ENCODE data around the gene SRC. TPM values are rescaled to one million over a fixed set of nuclear protein-coding genes. Genes with fewer than 3 reads are reported as not detected.
"Not testable (repeated sequence)": the region's sequence is repeated elsewhere in the genome, so short reads cannot be mapped to it uniquely, and the experiment has no call there.

Gene SRC
- total and polyA plus RNA-seq, 2 donors from 2014 or later: 28.5 to 70.0 TPM

DNA sequence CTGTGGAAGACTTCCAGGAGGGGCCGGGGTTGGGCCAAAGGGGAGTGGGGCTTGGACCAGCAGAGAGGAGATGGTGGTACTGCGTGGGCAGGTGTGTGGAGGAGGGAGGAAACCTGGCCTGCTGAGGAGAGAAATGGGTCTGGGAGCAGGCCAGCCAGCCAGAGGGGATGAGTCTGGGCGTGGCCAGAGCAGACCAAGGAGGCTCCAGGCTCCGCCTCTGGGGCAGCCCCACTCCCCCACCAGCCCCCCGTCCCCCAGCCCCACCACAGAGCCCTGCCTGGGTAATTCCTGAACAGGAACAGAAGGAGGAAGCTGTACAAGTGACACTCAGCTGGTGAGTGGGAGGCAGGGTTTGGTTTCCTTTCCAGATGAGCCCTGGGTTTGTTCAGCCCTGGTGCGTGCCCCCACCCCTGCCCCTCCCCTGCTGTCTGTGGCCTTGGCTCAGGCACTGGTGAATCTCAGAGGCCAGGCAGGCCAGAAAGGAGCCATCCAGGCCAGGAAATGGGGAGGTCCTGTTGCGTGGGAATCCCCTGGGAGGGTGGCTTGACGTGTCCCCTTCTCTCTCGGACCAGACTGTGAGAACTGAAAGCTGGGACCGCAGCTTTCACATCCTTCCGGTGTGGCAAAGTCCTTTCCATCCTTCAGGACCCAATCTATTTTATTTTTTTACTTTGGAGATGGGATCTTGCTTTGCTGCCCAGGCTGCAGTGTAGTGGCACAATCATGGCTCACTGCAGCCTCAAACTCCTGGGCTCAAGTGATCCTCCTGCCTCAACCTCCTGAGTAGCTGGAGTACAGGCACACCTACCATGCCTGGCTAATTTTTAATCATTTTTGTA is 9.4 kb upstream of the SRC start:
- TF ChIP-seq, protein P1, sequence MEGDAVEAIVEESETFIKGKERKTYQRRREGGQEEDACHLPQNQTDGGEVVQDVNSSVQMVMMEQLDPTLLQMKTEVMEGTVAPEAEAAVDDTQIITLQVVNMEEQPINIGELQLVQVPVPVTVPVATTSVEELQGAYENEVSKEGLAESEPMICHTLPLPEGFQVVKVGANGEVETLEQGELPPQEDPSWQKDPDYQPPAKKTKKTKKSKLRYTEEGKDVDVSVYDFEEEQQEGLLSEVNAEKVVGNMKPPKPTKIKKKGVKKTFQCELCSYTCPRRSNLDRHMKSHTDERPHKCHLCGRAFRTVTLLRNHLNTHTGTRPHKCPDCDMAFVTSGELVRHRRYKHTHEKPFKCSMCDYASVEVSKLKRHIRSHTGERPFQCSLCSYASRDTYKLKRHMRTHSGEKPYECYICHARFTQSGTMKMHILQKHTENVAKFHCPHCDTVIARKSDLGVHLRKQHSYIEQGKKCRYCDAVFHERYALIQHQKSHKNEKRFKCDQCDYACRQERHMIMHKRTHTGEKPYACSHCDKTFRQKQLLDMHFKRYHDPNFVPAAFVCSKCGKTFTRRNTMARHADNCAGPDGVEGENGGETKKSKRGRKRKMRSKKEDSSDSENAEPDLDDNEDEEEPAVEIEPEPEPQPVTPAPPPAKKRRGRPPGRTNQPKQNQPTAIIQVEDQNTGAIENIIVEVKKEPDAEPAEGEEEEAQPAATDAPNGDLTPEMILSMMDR (IDR thresholded peaks at IDR 0.05; ENCODE audit: borderline replicate concordance, extremely low read depth, insufficient read depth): no peak
- no peak overlapping the region for H3K9ac ChIP-seq (ENCODE audit: low read length in 3 of 3)
- H3K4me1 ChIP-seq (ENCODE audit: control insufficient read depth in 2 of 3, insufficient read depth in 2 of 3, low read depth in 1 of 3, low read length in 3 of 3): no peaks in the 10 kb centered on the region
- H3K4me3 ChIP-seq (ENCODE audit: low read length in 3 of 3): no peak overlapping the region
- intact Hi-C loops (cut with DNase I): no loop called here
- H3K27ac ChIP-seq (ENCODE audit: low read depth in 2 of 2, low read length in 2 of 2): no peak overlapping the region
- no peaks in the 10 kb centered on the region for H3K36me3 ChIP-seq (ENCODE audit: control insufficient read depth in 2 of 3, insufficient read depth in 3 of 3, low read length in 3 of 3)
- no peaks in the 10 kb centered on the region for H3K27me3 ChIP-seq (ENCODE audit: control insufficient read depth, insufficient read depth, low read length)
- H3K9me3 ChIP-seq (ENCODE audit: control insufficient read depth in 2 of 3, insufficient read depth in 1 of 3, low read length in 3 of 3): no peaks in the 10 kb centered on the region
- DNase-seq (peak; percentile 91 to 95 (median 94)), FAIRE-seq (no peak)

DNA sequence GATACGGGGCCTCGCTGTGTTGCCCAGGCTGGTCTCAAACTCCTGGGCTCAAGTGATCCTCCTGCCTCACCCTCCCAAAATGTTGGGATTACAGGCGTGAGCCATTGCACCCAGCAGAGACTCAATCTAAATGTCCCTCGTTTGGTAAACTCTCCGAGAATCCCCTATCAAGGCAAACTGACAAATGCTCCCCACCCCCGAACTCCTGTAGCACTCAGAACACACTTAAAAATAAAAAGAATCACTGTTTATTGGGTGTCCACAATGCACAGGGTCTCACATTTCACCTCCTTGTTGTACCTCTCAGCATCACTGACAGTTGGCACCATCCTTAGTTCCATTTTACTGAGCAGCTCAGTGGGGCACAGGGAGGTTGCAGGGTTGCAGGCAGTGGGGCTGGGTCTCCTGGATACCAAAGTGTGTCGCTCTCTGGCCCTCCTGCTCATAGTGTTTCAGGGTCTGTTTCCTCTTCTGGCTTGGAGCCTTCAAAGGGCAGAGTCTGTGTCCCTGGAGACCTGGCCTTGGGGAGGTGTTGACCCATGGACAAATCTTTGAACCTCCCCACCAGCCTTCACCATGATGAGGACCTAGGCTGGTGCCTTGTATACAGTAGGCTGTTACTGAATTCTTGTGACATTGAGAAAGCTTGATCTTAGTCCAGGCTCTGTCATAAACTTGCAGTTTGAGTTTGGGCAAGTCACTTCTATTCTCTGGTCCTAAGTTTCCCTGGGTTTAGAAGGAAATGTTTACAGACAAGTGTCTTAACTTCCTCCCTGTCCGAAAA is 8.5 kb upstream of the SRC start:
- FAIRE-seq (no peak), DNase-seq (peak in 1 of 5 donors; percentile 36)
- Histone ChIP-seq H3K27ac (ENCODE audit: low read depth in 2 of 2, low read length in 2 of 2) (no peak overlapping the region), H3K27me3 (ENCODE audit: control insufficient read depth, insufficient read depth, low read length) (no peaks in the 10 kb centered on the region), H3K9me3 (ENCODE audit: control insufficient read depth in 2 of 3, insufficient read depth in 1 of 3, low read length in 3 of 3) (no peaks in the 10 kb centered on the region), H3K9ac (ENCODE audit: low read length in 3 of 3) (no peak overlapping the region), H3K36me3 (ENCODE audit: control insufficient read depth in 2 of 3, insufficient read depth in 3 of 3, low read length in 3 of 3) (no peaks in the 10 kb centered on the region), H3K4me3 (ENCODE audit: low read length in 3 of 3) (no peak overlapping the region), H3K4me1 (ENCODE audit: control insufficient read depth in 2 of 3, insufficient read depth in 2 of 3, low read depth in 1 of 3, low read length in 3 of 3) (no peaks in the 10 kb centered on the region)
- intact Hi-C loops (cut with DNase I): no loop called here
- TF ChIP-seq, protein P1 (IDR thresholded peaks at IDR 0.05; ENCODE audit: borderline replicate concordance, extremely low read depth, insufficient read depth): no peak

DNA sequence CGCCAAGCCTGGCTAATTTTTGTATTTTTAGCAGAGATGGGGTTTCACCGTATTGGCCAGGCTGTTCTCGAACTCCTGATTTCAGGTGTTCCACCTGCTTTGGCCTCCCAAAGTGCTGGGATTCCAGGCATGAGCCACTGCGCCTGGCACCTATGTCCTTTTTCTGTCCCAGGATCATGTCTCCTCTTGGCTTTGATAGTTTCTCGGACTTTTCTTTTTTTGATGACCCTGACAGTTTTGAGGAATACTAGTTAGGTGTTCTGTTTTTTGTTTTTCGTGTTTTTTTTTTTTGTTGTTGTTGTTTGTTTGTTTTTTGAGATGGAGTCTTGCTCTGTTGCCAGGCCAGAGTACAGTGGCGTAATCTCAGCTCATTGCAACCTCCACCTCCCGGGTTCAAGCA is 7.6 kb upstream of the SRC start:
- FAIRE-seq; H3K27me3 ChIP-seq (ENCODE audit: control insufficient read depth, insufficient read depth, low read length); H3K36me3 ChIP-seq (ENCODE audit: control insufficient read depth in 2 of 3, insufficient read depth in 3 of 3, low read length in 3 of 3); H3K27ac ChIP-seq (ENCODE audit: low read depth in 2 of 2, low read length in 2 of 2); intact Hi-C loops (cut with DNase I); H3K4me3 ChIP-seq (ENCODE audit: low read length in 3 of 3); H3K4me1 ChIP-seq (ENCODE audit: control insufficient read depth in 2 of 3, insufficient read depth in 2 of 3, low read depth in 1 of 3, low read length in 3 of 3); H3K9ac ChIP-seq (ENCODE audit: low read length in 3 of 3); H3K9me3 ChIP-seq (ENCODE audit: control insufficient read depth in 2 of 3, insufficient read depth in 1 of 3, low read length in 3 of 3): not testable (repeated sequence)
- DNase-seq: peak in 1 of 5 donors; percentile 52

DNA sequence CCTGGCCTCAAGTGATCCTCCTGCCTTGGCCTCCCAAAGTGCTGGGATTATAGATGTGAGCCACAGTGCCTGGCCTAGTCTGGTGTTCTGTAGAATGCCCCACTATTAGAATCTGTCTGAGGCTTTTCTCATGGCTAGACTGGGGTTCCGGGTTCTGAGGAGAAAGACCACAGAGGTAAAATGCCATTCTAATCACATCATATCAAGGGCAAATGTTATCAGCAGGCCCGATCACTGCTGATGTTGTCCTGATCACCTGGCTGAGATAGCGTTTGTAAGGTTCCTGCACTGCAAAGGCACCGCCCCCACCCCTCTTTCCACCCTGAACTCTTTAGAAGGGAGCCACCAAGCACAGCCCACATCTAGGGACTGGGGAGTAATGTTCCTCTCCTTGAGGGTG is 6.7 kb upstream of the SRC start:
- DNase-seq (peak in 1 of 5 donors; percentile 18), FAIRE-seq (no peak)
- H3K27ac ChIP-seq (ENCODE audit: low read depth in 2 of 2, low read length in 2 of 2): no peak overlapping the region
- H3K27me3 ChIP-seq (ENCODE audit: control insufficient read depth, insufficient read depth, low read length): no peaks in the 10 kb centered on the region
- H3K4me3 ChIP-seq (ENCODE audit: low read length in 3 of 3): no peak overlapping the region
- no peaks in the 10 kb centered on the region for H3K9me3 ChIP-seq (ENCODE audit: control insufficient read depth in 2 of 3, insufficient read depth in 1 of 3, low read length in 3 of 3)
- H3K36me3 ChIP-seq (ENCODE audit: control insufficient read depth in 2 of 3, insufficient read depth in 3 of 3, low read length in 3 of 3): no peaks in the 10 kb centered on the region
- no peak overlapping the region for H3K9ac ChIP-seq (ENCODE audit: low read length in 3 of 3)
- H3K4me1 ChIP-seq (ENCODE audit: control insufficient read depth in 2 of 3, insufficient read depth in 2 of 3, low read depth in 1 of 3, low read length in 3 of 3): peaks cover 0 to 6% (median 5%) of the 10 kb centered on the region in 3 donors
- intact Hi-C loops (cut with DNase I): no loop called here
- TF ChIP-seq, protein P1 (IDR thresholded peaks at IDR 0.05; ENCODE audit: borderline replicate concordance, extremely low read depth, insufficient read depth): no peak

DNA sequence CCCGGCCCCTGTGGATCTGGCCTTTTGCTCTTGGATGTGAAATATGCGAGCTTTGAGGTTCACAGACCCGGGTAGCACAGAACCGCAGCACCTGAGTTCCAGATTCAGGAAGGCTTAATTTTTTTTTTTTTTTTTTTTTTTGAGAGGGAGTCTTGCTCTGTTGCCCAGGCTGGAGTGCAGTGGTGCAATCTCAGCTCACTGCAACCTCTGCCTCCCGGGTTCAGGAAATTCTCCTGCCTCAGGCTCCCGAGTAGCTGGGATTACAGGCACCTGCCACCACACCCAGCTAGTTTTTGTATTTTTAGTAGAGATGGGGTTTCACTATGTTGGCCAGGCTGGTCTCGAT is 6.2 kb upstream of the SRC start:
- H3K4me3 ChIP-seq (ENCODE audit: low read length in 3 of 3); DNase-seq; H3K9ac ChIP-seq (ENCODE audit: low read length in 3 of 3); intact Hi-C loops (cut with DNase I); H3K27ac ChIP-seq (ENCODE audit: low read depth in 2 of 2, low read length in 2 of 2); H3K9me3 ChIP-seq (ENCODE audit: control insufficient read depth in 2 of 3, insufficient read depth in 1 of 3, low read length in 3 of 3); H3K27me3 ChIP-seq (ENCODE audit: control insufficient read depth, insufficient read depth, low read length); H3K36me3 ChIP-seq (ENCODE audit: control insufficient read depth in 2 of 3, insufficient read depth in 3 of 3, low read length in 3 of 3); FAIRE-seq: not testable (repeated sequence)
- H3K4me1 ChIP-seq (ENCODE audit: control insufficient read depth in 2 of 3, insufficient read depth in 2 of 3, low read depth in 1 of 3, low read length in 3 of 3): peaks cover 0 to 10% (median 6%) of the 10 kb centered on the region in 3 donors

All from kidney (tissue), 14 donors.